ENCODE measurements around the gene MORC4. TPM values are rescaled to one million over a fixed set of nuclear protein-coding genes. Genes with fewer than 3 reads are reported as not detected.

MORC4 gene
- total RNA-seq, 4 donors from 2014 or later: 5.0 to 10.0 (median 8.4) TPM

DNA sequence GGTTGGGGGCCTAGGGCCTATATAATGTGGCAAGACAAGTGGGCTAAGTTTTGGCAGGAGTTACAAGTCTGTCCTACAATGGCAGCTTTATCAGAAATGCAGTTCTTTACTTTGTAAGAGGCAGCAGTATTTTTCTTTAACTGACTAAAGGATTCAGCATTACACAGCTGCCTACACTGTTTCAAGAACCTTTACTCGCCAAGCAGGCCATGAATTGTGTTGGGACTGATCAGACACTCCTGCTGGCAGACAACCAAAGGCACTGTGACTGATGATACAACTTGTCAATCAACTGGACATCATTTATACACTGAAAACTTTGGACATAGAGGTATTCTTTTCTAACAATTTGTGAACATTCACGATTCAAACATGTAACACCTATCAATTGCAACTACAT is 4.3 kb downstream of the MORC4 start:
- TF ChIP-seq, protein P1, sequence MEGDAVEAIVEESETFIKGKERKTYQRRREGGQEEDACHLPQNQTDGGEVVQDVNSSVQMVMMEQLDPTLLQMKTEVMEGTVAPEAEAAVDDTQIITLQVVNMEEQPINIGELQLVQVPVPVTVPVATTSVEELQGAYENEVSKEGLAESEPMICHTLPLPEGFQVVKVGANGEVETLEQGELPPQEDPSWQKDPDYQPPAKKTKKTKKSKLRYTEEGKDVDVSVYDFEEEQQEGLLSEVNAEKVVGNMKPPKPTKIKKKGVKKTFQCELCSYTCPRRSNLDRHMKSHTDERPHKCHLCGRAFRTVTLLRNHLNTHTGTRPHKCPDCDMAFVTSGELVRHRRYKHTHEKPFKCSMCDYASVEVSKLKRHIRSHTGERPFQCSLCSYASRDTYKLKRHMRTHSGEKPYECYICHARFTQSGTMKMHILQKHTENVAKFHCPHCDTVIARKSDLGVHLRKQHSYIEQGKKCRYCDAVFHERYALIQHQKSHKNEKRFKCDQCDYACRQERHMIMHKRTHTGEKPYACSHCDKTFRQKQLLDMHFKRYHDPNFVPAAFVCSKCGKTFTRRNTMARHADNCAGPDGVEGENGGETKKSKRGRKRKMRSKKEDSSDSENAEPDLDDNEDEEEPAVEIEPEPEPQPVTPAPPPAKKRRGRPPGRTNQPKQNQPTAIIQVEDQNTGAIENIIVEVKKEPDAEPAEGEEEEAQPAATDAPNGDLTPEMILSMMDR (IDR thresholded peaks at IDR 0.05 in 4 of 5, conservative IDR thresholded peaks at IDR 0.05 in 1 of 5): no peak
- no peak for TF ChIP-seq POLR2A (IDR thresholded peaks at IDR 0.05)
- H3K4me1 ChIP-seq: no peaks in the 10 kb centered on the region
- no peak overlapping the region for H3K27ac ChIP-seq
- H3K36me3 ChIP-seq: no peaks in the 10 kb centered on the region
- H3K27me3 ChIP-seq: no peaks in the 10 kb centered on the region
- no peak overlapping the region for H3K4me3 ChIP-seq
- no peak for DNase-seq
- in situ Hi-C loops (cut with MboI; ENCODE audit: low sequenced_read_pairs in 4 of 4): no loop called here
- no peaks in the 10 kb centered on the region for H3K9me3 ChIP-seq
- ATAC-seq: no peak
- intact Hi-C loops (cut with DNase I; ENCODE audit: low total_unique reads): loop anchor here (10.0 kb wide), 1 partner anchor 899 kb away; no protein-coding TSS in a partner anchor

GRCh38 chrX:106987488-106987887 is 12.5 kb downstream of the MORC4 start:
- no peak overlapping the region for H3K27ac ChIP-seq
- DNase-seq: no peak
- H3K4me1 ChIP-seq: peaks cover 4 to 5% of the 10 kb centered on the region in 2 donors
- TF ChIP-seq, protein P1 (IDR thresholded peaks at IDR 0.05 in 4 of 5, conservative IDR thresholded peaks at IDR 0.05 in 1 of 5): no peak
- TF ChIP-seq POLR2A (IDR thresholded peaks at IDR 0.05): no peak
- H3K9me3 ChIP-seq: no peaks in the 10 kb centered on the region
- H3K27me3 ChIP-seq: no peaks in the 10 kb centered on the region
- no peaks in the 10 kb centered on the region for H3K36me3 ChIP-seq
- no peak overlapping the region for H3K4me3 ChIP-seq
- in situ Hi-C loops (cut with MboI; ENCODE audit: low sequenced_read_pairs in 4 of 4): no loop called here
- intact Hi-C loops (cut with DNase I; ENCODE audit: low total_unique reads): no loop called here
- ATAC-seq: no peak

- Histone ChIP-seq H3K36me3 (no peaks in the 10 kb centered on the region), H3K4me3 (no peak overlapping the region), H3K9me3 (no peaks in the 10 kb centered on the region), H3K27me3 (no peaks in the 10 kb centered on the region), H3K4me1 (no peaks in the 10 kb centered on the region), H3K27ac (no peak overlapping the region)
- ATAC-seq (no peak), DNase-seq (no peak)
- in situ Hi-C loops (cut with MboI; ENCODE audit: low sequenced_read_pairs in 4 of 4): no loop called here
- TF ChIP-seq, protein P1 (IDR thresholded peaks at IDR 0.05 in 4 of 5, conservative IDR thresholded peaks at IDR 0.05 in 1 of 5): no peak
- no peak for TF ChIP-seq POLR2A (IDR thresholded peaks at IDR 0.05)
- intact Hi-C loops (cut with DNase I; ENCODE audit: low total_unique reads): no loop called here
These were observed 18.9 kb downstream of the MORC4 start for GRCh38 chrX:106980952-106981626.

DNA sequence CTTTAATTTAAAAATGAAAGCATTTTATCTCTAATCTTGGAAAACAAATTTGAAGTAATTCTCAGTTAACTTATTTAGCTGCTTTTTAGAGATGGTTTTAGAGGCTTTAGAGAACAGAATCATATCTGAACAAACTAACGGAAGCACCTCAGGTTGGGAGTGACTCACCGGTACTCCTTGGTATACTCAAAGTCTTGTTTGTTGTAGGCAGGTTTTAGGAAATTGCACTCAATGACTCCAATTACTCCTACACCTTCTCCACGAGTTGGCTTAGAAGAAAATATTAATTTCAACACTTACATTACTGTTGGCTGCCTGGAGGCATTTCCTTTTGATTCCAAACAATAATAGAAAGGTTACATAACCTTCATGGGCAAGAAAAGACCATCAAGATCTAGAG is 23.6 kb downstream of the MORC4 start:
- Histone ChIP-seq H3K27me3 (no peaks in the 10 kb centered on the region), H3K27ac (no peak overlapping the region), H3K4me1 (no peaks in the 10 kb centered on the region), H3K36me3 (no peaks in the 10 kb centered on the region), H3K9me3 (no peaks in the 10 kb centered on the region), H3K4me3 (no peak overlapping the region)
- intact Hi-C loops (cut with DNase I; ENCODE audit: low total_unique reads) (no loop called here), in situ Hi-C loops (cut with MboI; ENCODE audit: low sequenced_read_pairs in 4 of 4) (no loop called here)
- no peak for ATAC-seq
- DNase-seq: no peak
- TF ChIP-seq, protein P1 (IDR thresholded peaks at IDR 0.05 in 4 of 5, conservative IDR thresholded peaks at IDR 0.05 in 1 of 5): no peak
- TF ChIP-seq POLR2A (IDR thresholded peaks at IDR 0.05): no peak
